Stimulated activated CD8-positive, alpha-beta memory T cell treated with anti-CD3 and anti-CD28 coated beads, Interleukin-12 subunit alpha, Interleukin-12 subunit beta, amount 100 ng/mL, for 24 hours (primary cell): ENCODE data around the gene SHISAL1.

Experiments
- DNase-seq: peaks from one replicate; pipeline ENCODE4 v3.0.0-alpha.2; 2020; ENCODE audit errors: extremely low read depth

SHISAL1 gene

GRCh38 chr22:44210722-44211121, 102.0 kb downstream of the SHISAL1 start:
- no peak for DNase-seq

- no peak for DNase-seq
These were observed 103.4 kb downstream of the SHISAL1 start for GRCh38 chr22:44209343-44209742.

- DNase-seq: no peak
These were observed 104.8 kb downstream of the SHISAL1 start for GRCh38 chr22:44207981-44208317.

- DNase-seq: no peak
These were observed 105.4 kb downstream of the SHISAL1 start for GRCh38 chr22:44207173-44207980.

GRCh38 chr22:44206696-44207095, 106.1 kb downstream of the SHISAL1 start:
- no peak for DNase-seq

- no peak for DNase-seq
These were observed 106.5 kb downstream of the SHISAL1 start for GRCh38 chr22:44206330-44206645.

- DNase-seq: no peak
These were observed 107.0 kb downstream of the SHISAL1 start for GRCh38 chr22:44205516-44206329.

- no peak for DNase-seq
These were observed 107.8 kb downstream of the SHISAL1 start for GRCh38 chr22:44204739-44205515.

- no peak for DNase-seq
These were observed 109.5 kb downstream of the SHISAL1 start for GRCh38 chr22:44203203-44203602.

- DNase-seq: no peak
These were observed 110.4 kb downstream of the SHISAL1 start for GRCh38 chr22:44202261-44202789.

- no peak for DNase-seq
These were observed 111.1 kb downstream of the SHISAL1 start for GRCh38 chr22:44201665-44202064.

- DNase-seq: no peak
These were observed 111.7 kb downstream of the SHISAL1 start for GRCh38 chr22:44200855-44201550.

GRCh38 chr22:44200451-44200850, 112.3 kb downstream of the SHISAL1 start:
- no peak for DNase-seq

GRCh38 chr22:44199866-44200265, 112.9 kb downstream of the SHISAL1 start:
- DNase-seq: no peak

GRCh38 chr22:44199164-44199563, 113.6 kb downstream of the SHISAL1 start:
- no peak for DNase-seq

GRCh38 chr22:44197271-44197670, 115.5 kb downstream of the SHISAL1 start:
- DNase-seq: no peak

GRCh38 chr22:44196731-44197131, 116.0 kb downstream of the SHISAL1 start:
- DNase-seq: no peak

GRCh38 chr22:44196241-44196640, 116.5 kb downstream of the SHISAL1 start:
- no peak for DNase-seq

GRCh38 chr22:44195189-44195871, 117.4 kb downstream of the SHISAL1 start:
- DNase-seq: no peak

GRCh38 chr22:44194569-44194968, 118.2 kb downstream of the SHISAL1 start:
- no peak for DNase-seq
